Measurements from ENCODE around the gene TTC34.
"Not testable (repeated sequence)": the region's sequence is repeated elsewhere in the genome, so short reads cannot be mapped to it uniquely, and the experiment has no call there.

Gene TTC34

DNA sequence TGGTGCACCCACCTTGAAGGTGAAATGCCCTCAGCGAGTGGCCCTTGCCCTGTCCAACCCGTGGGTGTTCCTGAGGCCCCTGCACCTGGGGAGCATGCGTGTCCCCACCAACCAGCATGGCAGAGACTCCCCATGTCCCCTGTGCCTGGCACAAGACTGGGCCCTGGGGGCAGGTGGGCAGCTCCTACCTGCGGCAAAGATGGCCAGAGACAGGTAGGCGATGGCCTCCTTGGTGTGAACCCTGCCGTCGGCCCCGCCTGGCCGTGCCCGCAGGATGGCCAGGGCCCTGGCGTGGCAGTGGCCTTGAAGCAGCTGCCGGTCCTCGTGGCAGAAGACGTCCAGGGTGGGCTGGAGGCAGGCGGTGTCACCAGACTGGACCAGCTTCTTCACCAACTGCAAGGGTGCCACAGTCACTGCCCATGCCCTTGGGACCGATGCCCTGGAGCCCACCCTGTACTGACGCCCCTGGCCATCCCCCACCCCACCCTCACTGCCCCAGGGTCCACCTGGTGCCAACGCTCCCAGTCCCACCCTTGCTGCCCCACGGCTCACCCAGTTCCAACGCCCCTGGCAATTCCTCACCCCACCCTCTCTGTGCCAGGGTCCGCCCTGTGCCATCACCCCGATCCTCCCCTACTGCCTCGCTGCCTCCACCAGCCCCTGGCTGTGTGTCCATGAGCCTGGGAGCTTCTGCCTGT lies 15.7 kb downstream of the TTC34 start:
- DNase-seq (ENCODE audit: low read depth, low spot score), result no peak
- no peak overlapping the region for H3K27ac ChIP-seq (ENCODE audit: low read length)
- H3K36me3 ChIP-seq (ENCODE audit: control insufficient read depth, insufficient read depth, low read length), result no peaks in the 10 kb centered on the region; the same call in 1 of the 2 replicates
- peaks cover 38% of the 10 kb centered on the region for H3K9me3 ChIP-seq (ENCODE audit: control insufficient read depth, insufficient read depth, low read length)
- no peaks in the 10 kb centered on the region for H3K4me1 ChIP-seq (ENCODE audit: control insufficient read depth, insufficient read depth, low read length)
- no peak overlapping the region for H3K4me3 ChIP-seq (ENCODE audit: low read length)
- WGBS (ENCODE audit: insufficient coverage, insufficient read length), result no CpG with 5 or more reads among the region's 23 CpGs
- H3K27me3 ChIP-seq (ENCODE audit: control insufficient read depth, insufficient read depth, low read length), result no peaks in the 10 kb centered on the region

DNA sequence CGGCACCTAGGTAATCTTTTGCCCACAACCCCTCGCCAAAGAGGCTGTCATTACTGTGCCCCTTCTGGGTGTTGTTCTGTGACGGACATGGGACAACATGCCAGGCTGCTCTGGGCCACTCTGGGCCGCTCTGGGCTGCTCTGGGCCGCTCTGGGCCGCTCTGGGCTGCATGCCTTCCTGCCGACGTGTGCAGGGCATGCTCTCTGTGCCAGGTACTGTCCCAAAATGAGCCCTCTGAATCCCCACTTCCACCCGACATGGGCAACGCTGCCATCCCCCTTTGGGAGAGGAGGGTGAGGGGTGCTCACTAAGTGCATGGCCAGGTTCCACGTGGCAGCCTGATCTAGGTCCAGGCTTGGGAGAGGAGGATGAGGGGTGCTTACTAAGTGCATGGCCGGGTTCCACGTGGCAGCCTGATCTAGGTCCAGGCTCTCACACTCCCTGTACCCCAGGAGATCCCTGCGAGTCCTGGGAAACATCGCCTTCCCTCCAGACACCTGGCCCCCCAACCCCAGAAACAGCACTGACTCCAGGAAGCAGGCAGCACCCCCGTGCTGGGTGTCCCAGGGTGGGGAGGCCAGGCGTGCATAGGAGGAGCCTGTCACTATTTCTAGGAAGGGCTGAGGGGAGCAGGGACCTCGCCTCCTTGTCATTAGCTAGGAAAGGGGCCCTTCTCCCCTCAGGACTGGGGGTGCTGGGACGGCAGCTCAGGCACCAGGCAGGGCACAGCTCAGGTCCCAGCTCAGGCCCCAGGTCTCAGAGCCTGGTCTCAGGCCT lies 16.5 kb downstream of the TTC34 start:
- no peaks in the 10 kb centered on the region; the same call in 1 of the 2 replicates for H3K36me3 ChIP-seq (ENCODE audit: control insufficient read depth, insufficient read depth, low read length)
- no peak overlapping the region for H3K4me3 ChIP-seq (ENCODE audit: low read length)
- no CpG with 5 or more reads among the region's 19 CpGs for WGBS (ENCODE audit: insufficient coverage, insufficient read length)
- peaks cover 34% of the 10 kb centered on the region for H3K9me3 ChIP-seq (ENCODE audit: control insufficient read depth, insufficient read depth, low read length)
- no peaks in the 10 kb centered on the region for H3K27me3 ChIP-seq (ENCODE audit: control insufficient read depth, insufficient read depth, low read length)
- H3K27ac ChIP-seq (ENCODE audit: low read length), result no peak overlapping the region
- H3K4me1 ChIP-seq (ENCODE audit: control insufficient read depth, insufficient read depth, low read length), result no peaks in the 10 kb centered on the region
- DNase-seq (ENCODE audit: low read depth, low spot score), result no peak

DNA sequence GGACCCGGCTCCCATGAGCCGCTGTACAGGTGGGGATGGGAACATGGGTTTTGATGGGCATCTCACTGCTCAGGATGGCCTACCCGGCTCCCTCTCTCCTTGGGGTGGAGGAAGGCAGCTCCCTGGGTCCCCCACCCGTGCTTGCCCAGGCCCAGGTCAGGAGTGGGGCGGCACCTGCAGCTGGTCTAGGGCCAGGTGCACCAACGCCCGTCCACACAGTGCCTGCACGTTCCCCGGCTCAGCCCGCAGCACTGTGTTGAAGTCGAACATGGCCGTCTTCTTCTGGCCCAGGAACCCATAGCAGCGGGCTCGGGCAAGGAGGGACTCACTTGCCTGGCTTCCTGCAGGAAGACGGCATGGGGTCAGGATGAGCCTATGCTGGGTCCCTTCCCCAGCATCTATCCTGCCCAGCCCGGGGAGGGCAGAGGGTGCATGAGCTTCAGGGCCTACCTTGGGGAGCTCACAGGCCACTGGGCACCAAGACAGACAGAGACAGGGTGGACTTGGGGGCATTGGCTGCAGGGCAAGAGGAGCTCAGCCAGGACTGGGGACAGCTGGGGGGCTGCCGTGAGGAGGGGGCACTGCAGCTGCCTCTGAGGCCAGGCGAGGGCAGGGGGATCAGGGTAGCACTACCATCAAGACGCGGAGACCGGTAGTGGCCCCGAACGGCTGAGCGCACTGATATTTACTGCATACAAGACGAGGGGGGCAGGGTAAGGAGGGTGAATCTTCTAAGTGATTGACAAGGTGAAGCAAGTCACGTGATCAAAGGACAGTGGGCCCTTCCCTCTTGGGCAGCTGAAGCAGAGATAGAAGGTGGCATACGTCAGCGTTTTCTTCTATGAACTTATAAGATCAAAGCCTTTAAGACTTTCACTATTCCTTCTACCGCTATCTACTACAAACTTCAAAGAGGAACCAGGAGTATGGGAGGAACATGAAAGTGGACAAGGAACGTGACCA lies 17.8 kb downstream of the TTC34 start:
- Histone ChIP-seq H3K4me3 (ENCODE audit: low read length) (no peak overlapping the region), H3K9me3 (ENCODE audit: control insufficient read depth, insufficient read depth, low read length) (peaks cover 30% of the 10 kb centered on the region), H3K27me3 (ENCODE audit: control insufficient read depth, insufficient read depth, low read length) (no peaks in the 10 kb centered on the region), H3K27ac (ENCODE audit: low read length) (no peak overlapping the region), H3K36me3 (ENCODE audit: control insufficient read depth, insufficient read depth, low read length) (no peaks in the 10 kb centered on the region), H3K4me1 (ENCODE audit: control insufficient read depth, insufficient read depth, low read length) (no peaks in the 10 kb centered on the region)
- WGBS (ENCODE audit: insufficient coverage, insufficient read length), result no CpG with 5 or more reads among the region's 30 CpGs
- no peak for DNase-seq (ENCODE audit: low read depth, low spot score)

DNA sequence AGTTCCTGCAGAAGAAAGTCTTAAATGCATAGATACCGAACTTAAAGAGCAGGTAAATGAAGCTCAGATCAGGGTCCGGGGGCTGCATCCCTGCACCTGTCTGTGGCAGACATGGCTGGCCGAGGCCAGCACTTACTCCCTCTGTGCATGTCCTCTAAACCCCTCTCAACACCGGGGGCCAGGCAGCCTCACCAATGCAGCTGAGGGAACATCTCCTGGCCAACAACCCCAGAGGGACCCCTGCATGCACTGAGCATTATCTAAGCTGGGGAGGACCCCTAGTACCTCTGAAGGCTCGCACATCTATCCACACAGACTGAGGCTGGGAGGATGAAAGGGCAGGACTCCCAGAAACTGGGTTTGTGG lies 18.4 kb downstream of the TTC34 start:
- Histone ChIP-seq H3K9me3 (ENCODE audit: control insufficient read depth, insufficient read depth, low read length) (peaks cover 29% of the 10 kb centered on the region), H3K36me3 (ENCODE audit: control insufficient read depth, insufficient read depth, low read length) (no peaks in the 10 kb centered on the region), H3K4me1 (ENCODE audit: control insufficient read depth, insufficient read depth, low read length) (no peaks in the 10 kb centered on the region), H3K27ac (ENCODE audit: low read length) (no peak overlapping the region), H3K4me3 (ENCODE audit: low read length) (no peak overlapping the region), H3K27me3 (ENCODE audit: control insufficient read depth, insufficient read depth, low read length) (no peaks in the 10 kb centered on the region)
- DNase-seq (ENCODE audit: low read depth, low spot score), result no peak
- WGBS (ENCODE audit: insufficient coverage, insufficient read length), result no CpG with 5 or more reads among the region's 5 CpGs

DNA sequence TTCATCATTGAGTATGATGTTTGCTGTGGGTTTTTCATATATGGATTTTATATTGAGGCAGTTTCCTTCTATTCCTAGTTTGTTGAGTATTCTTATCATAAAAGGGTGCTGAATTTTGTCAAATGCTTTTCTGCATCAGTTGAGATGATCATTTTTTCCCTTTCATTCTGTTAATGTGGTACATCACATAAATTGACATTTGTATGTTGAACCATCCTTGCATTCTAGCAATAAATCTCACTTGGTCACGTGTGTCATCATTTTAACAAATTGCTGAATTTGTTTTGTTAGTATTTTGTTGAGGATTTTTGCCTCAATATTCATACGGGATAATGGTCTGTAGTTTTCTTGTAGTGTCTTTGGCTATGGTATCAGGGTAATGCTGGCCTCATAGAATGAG lies 19.9 kb downstream of the TTC34 start:
- H3K9me3 ChIP-seq (ENCODE audit: control insufficient read depth, insufficient read depth, low read length), result peaks cover 26% of the 10 kb centered on the region
- no peaks in the 10 kb centered on the region for H3K36me3 ChIP-seq (ENCODE audit: control insufficient read depth, insufficient read depth, low read length)
- H3K4me1 ChIP-seq (ENCODE audit: control insufficient read depth, insufficient read depth, low read length), result no peaks in the 10 kb centered on the region; the same call in 1 of the 2 replicates
- no peaks in the 10 kb centered on the region for H3K27me3 ChIP-seq (ENCODE audit: control insufficient read depth, insufficient read depth, low read length)
- H3K27ac ChIP-seq (ENCODE audit: low read length), result no peak overlapping the region
- no CpG with 5 or more reads among the region's 2 CpGs for WGBS (ENCODE audit: insufficient coverage, insufficient read length)
- DNase-seq (ENCODE audit: low read depth, low spot score), result no peak
- no peak overlapping the region for H3K4me3 ChIP-seq (ENCODE audit: low read length)

DNA sequence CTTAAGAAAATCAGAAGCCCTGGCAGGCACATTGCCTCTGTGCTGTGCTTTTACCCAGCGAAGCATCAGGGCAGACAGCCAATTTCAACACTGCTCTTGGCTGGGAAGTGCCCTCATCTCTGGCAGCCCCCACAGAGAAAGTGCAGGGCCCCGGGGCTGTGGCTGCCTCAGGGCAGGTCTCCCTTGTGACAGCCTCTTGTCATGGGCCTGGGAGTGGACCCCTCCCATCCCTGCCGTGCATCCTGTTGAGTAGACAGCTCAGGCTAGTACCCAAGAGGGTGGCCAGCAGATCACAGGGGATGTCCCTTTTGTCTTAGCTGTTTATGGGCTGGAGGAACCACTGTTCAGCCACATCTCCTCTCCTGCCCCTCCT lies 23.3 kb downstream of the TTC34 start:
- H3K27ac ChIP-seq (ENCODE audit: low read length), result no peak overlapping the region
- no peak overlapping the region for H3K4me3 ChIP-seq (ENCODE audit: low read length)
- H3K4me1 ChIP-seq (ENCODE audit: control insufficient read depth, insufficient read depth, low read length), result no peaks in the 10 kb centered on the region; the same call in 1 of the 2 replicates
- peaks cover 14% of the 10 kb centered on the region for H3K9me3 ChIP-seq (ENCODE audit: control insufficient read depth, insufficient read depth, low read length)
- no peak for DNase-seq (ENCODE audit: low read depth, low spot score)
- WGBS (ENCODE audit: insufficient coverage, insufficient read length), result no CpG with 5 or more reads among the region's 3 CpGs
- no peaks in the 10 kb centered on the region for H3K27me3 ChIP-seq (ENCODE audit: control insufficient read depth, insufficient read depth, low read length)
- no peaks in the 10 kb centered on the region for H3K36me3 ChIP-seq (ENCODE audit: control insufficient read depth, insufficient read depth, low read length)

DNA sequence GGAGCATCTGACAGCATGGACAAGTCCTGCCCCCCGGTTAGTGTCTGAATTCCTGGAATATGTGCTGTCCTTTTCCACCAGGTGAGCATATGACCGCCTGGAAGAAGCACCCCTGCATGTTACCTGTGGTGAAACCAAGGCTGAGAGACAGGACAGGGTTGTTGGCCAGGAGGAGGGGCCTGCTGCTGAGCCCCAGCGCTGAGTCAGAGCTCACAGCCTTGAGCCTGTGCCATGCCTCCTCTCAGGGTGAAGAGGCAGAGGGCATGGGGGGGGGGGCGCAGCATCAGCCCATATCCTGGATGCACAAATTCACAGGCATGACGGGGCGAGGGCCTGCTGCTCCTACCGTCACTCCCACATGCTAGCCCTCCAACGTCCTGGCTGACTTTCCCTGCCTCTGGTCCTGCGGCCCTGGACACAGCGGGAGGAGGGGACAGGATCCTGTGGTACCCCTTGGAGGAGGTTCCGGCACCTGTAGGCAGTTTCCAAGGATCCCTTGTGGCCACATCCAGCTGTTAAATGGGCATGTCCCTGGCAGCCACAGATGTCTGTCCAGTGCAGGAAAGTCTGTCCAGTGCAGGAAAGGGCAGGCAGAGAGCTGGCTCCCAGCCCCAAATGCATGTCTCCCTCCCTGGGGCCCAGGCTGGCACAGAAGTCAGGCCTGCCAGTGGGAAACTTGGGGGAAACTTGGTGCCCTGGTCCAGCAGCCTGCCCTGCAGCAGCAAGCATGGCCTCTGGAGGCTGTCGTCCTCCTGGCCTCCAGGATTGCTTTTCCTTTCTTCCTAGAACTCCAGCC lies 23.9 kb downstream of the TTC34 start:
- no peak overlapping the region for H3K4me3 ChIP-seq (ENCODE audit: low read length)
- H3K9me3 ChIP-seq (ENCODE audit: control insufficient read depth, insufficient read depth, low read length), result peaks cover 9% of the 10 kb centered on the region
- no CpG with 5 or more reads among the region's 12 CpGs for WGBS (ENCODE audit: insufficient coverage, insufficient read length)
- no peak overlapping the region for H3K27ac ChIP-seq (ENCODE audit: low read length)
- H3K27me3 ChIP-seq (ENCODE audit: control insufficient read depth, insufficient read depth, low read length), result no peaks in the 10 kb centered on the region
- no peak for DNase-seq (ENCODE audit: low read depth, low spot score)
- H3K36me3 ChIP-seq (ENCODE audit: control insufficient read depth, insufficient read depth, low read length), result no peaks in the 10 kb centered on the region
- no peaks in the 10 kb centered on the region; the same call in 1 of the 2 replicates for H3K4me1 ChIP-seq (ENCODE audit: control insufficient read depth, insufficient read depth, low read length)

DNA sequence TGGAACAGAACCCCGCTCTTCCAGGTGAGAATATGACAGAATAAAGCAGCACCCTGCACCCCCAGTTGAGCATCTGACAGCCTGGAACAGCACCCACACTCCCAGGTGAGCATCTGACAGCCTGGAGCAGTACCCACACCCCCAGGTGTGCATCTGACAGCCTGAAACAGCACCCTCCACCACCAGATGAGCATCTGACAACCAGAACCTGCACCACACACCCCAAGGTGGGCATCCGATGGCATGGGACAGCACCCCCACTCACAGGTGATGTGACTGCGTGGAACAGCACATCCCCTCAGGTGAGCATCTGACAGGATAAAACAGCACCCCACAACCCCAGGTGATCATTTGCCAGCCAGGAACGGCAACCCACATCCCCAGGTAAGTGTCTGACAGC lies 26.2 kb downstream of the TTC34 start:
- H3K36me3 ChIP-seq (ENCODE audit: control insufficient read depth, insufficient read depth, low read length); H3K9me3 ChIP-seq (ENCODE audit: control insufficient read depth, insufficient read depth, low read length); H3K27ac ChIP-seq (ENCODE audit: low read length); DNase-seq (ENCODE audit: low read depth, low spot score); H3K27me3 ChIP-seq (ENCODE audit: control insufficient read depth, insufficient read depth, low read length); H3K4me3 ChIP-seq (ENCODE audit: low read length); H3K4me1 ChIP-seq (ENCODE audit: control insufficient read depth, insufficient read depth, low read length): not testable (repeated sequence)
- WGBS (ENCODE audit: insufficient coverage, insufficient read length), result no CpG with 5 or more reads among the region's 4 CpGs

DNA sequence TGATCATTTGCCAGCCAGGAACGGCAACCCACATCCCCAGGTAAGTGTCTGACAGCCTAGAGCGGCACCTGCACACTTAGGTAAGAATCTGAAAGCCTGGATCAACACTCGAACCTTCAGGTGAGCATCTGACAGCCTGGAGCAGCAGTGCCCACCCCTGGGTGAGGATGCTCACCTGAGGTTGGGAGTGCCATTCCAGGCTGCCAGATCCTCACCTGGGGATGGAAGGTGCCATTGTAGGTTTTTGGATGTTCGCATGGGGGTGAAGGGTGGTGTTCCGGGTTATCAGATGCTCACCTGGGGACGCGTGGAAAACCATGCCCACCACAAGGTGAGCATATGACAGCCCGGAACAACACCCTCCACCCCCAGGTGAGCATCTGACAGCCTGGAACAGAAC lies 33.4 kb downstream of the TTC34 start:
- not testable (repeated sequence) for H3K4me3 ChIP-seq (ENCODE audit: low read length); H3K27me3 ChIP-seq (ENCODE audit: control insufficient read depth, insufficient read depth, low read length); H3K4me1 ChIP-seq (ENCODE audit: control insufficient read depth, insufficient read depth, low read length); H3K36me3 ChIP-seq (ENCODE audit: control insufficient read depth, insufficient read depth, low read length); H3K27ac ChIP-seq (ENCODE audit: low read length); DNase-seq (ENCODE audit: low read depth, low spot score); H3K9me3 ChIP-seq (ENCODE audit: control insufficient read depth, insufficient read depth, low read length)
- WGBS (ENCODE audit: insufficient coverage, insufficient read length), result no CpG with 5 or more reads among the region's 8 CpGs

DNA sequence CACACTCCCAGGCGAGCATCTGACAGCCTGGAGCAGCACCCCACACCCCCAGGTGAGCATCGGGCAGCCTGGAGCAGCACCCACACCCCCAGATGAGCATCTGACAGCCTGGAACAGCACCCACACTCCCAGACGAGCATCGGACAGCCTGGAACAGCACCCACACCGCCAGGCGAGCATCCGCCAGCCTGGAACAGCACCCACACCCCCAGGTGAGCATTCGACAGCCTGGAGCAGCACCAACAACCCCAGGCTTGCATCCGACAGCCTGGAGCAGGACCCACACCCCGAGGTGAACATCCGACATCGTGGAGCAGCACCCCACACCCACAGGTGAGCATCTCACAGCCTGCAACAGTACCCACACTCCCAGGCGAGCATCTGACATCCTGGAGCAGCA lies 42.1 kb downstream of the TTC34 start:
- not testable (repeated sequence) for DNase-seq (ENCODE audit: low read depth, low spot score); H3K4me3 ChIP-seq (ENCODE audit: low read length); H3K27ac ChIP-seq (ENCODE audit: low read length); H3K27me3 ChIP-seq (ENCODE audit: control insufficient read depth, insufficient read depth, low read length); H3K9me3 ChIP-seq (ENCODE audit: control insufficient read depth, insufficient read depth, low read length); H3K4me1 ChIP-seq (ENCODE audit: control insufficient read depth, insufficient read depth, low read length); H3K36me3 ChIP-seq (ENCODE audit: control insufficient read depth, insufficient read depth, low read length)
- no CpG with 5 or more reads among the region's 13 CpGs for WGBS (ENCODE audit: insufficient coverage, insufficient read length)
